Suprapubic skin (tissue), 4 donors: Measurements from ENCODE around the gene BMP2. TPM values are rescaled to one million over a fixed set of nuclear protein-coding genes. Genes with fewer than 3 reads are reported as not detected.

ENCODE experiments used
- DNase-seq, 2 donors: peaks; one replicate each; pipeline ENCODE4 v3.0.0-alpha.2; 2019; ENCODE audit warnings: low spot score in 2 of 2
- H3K27ac ChIP-seq: fragments of 200-600 bp; sonication (generic); one replicate; pipeline ENCODE4 v1.5.1; 2019
- H3K27me3 ChIP-seq: fragments of 200-600 bp; sonication (generic); one replicate; pipeline ENCODE4 v1.5.1; 2019
- H3K36me3 ChIP-seq: fragments of 200-600 bp; sonication (generic); one replicate; pipeline ENCODE4 v1.5.1; 2019
- H3K4me1 ChIP-seq: fragments of 200-600 bp; sonication (generic); one replicate; pipeline ENCODE4 v1.5.1; 2019
- H3K4me3 ChIP-seq: fragments of 200-600 bp; sonication (generic); one replicate; pipeline ENCODE4 v1.5.1; 2019; ENCODE audit warnings: mild to moderate bottlenecking
- H3K9me3 ChIP-seq: fragments of 200-600 bp; sonication (generic); one replicate; pipeline ENCODE4 v1.5.1; 2019
- EP300 ChIP-seq: sonication (generic); formaldehyde crosslinking; IDR thresholded peaks from one replicate; pipeline ENCODE4 v1.6.1; 2017; ENCODE audit warnings: antibody characterized with exemption
- POLR2A ChIP-seq, 2 donors: fragments of 450-650 bp; IDR thresholded peaks; one replicate each; pipeline ENCODE4 v1.6.1; 2017; ENCODE audit warnings: antibody characterized with exemption in 2 of 2, mild to moderate bottlenecking in 2 of 2, moderate library complexity in 2 of 2
- POLR2AphosphoS5 ChIP-seq, 3 donors: sonication (generic); formaldehyde crosslinking; IDR thresholded peaks; one replicate each; pipeline ENCODE4 v1.6.1; 2017; ENCODE audit warnings: antibody characterized with exemption in 3 of 3
- WGBS: methylation state at CpG from one replicate; pipeline ENCODE4 v1.1.5; 2018; 5-methylcytosine and 5-hydroxymethylcytosine counted together
- total RNA-seq, 4 donors: library from RNA; depleted of rRNA; stranded (reverse); fragments of >200 nt; gene quantifications; one replicate each; pipeline ENCODE4 v1.1.0, GENCODE V29; 2016
- TF ChIP-seq, protein P1 (sequence below), 2 donors: fragments of 200-600 bp in 1 of 2; fragments of 450-650 bp in 1 of 2; sonication (generic) in 1 of 2; IDR thresholded peaks; one replicate each; pipeline ENCODE4 v1.5.1; 2016 to 2019; ENCODE audit warnings: antibody characterized with exemption in 2 of 2, mild to moderate bottlenecking in 1 of 2, moderate library complexity in 1 of 2

Gene BMP2
- total RNA-seq, 4 donors from 2014 or later: 24.1 to 40.4 (median 29.4) TPM

DNA sequence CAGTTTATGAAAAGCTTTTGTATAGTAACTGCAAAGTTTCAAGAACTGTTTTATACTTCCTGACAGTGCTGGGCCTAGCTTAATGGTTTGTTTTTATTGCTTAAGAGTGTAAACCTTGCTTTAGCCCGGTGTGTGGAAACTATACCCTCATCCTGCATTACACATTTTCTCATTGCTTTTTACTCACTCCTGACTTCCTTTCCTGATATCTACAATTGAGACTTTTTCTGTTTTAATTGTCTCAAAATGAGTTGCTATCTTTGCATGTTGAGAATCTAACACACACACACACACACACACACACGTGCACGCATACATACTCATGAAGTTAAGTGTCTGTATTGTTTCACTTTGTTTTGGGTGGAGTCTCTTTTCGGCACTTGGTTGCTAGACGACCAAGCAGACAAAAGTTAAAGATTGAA is 16.7 kb downstream of the BMP2 start:
- TF ChIP-seq, protein P1, sequence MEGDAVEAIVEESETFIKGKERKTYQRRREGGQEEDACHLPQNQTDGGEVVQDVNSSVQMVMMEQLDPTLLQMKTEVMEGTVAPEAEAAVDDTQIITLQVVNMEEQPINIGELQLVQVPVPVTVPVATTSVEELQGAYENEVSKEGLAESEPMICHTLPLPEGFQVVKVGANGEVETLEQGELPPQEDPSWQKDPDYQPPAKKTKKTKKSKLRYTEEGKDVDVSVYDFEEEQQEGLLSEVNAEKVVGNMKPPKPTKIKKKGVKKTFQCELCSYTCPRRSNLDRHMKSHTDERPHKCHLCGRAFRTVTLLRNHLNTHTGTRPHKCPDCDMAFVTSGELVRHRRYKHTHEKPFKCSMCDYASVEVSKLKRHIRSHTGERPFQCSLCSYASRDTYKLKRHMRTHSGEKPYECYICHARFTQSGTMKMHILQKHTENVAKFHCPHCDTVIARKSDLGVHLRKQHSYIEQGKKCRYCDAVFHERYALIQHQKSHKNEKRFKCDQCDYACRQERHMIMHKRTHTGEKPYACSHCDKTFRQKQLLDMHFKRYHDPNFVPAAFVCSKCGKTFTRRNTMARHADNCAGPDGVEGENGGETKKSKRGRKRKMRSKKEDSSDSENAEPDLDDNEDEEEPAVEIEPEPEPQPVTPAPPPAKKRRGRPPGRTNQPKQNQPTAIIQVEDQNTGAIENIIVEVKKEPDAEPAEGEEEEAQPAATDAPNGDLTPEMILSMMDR (IDR thresholded peaks at IDR 0.05): no peak
- TF ChIP-seq POLR2AphosphoS5 (IDR thresholded peaks at IDR 0.05) (no peak), EP300 (no peak), POLR2A (IDR thresholded peaks at IDR 0.05) (no peak)
- Histone ChIP-seq H3K27me3 (no peaks in the 10 kb centered on the region), H3K9me3 (no peaks in the 10 kb centered on the region), H3K36me3 (no peaks in the 10 kb centered on the region), H3K4me3 (no peak overlapping the region), H3K4me1 (peaks cover 23% of the 10 kb centered on the region), H3K27ac (peak overlapping the region; percentile 6)
- DNase-seq: no peak
- 16% methylated on average over 5 of the region's 5 CpGs for WGBS

DNA sequence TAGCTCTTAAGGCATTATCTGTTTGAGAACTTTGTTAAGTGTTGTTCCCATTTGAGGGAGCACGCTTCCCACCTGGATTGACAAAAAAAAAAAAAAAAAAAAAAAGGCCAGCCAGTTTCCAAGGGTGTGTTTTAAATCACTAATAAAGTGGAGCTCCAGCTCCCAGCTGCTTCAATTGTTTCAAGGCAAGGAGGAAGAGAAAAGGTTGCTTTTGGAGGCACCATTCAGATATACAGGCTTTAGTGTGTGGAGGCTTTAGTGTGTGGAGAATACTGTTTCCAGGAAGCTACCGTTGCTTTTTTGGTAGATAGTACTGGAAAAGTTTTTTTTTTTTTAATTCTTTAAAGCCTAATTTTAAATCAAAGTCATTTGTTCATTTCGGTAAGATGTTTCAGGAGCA is 17.3 kb downstream of the BMP2 start:
- H3K4me3 ChIP-seq: no peak overlapping the region
- DNase-seq: no peak
- no peaks in the 10 kb centered on the region for H3K9me3 ChIP-seq
- H3K27ac ChIP-seq: peak overlapping the region; percentile 6
- no peaks in the 10 kb centered on the region for H3K27me3 ChIP-seq
- peaks cover 23% of the 10 kb centered on the region for H3K4me1 ChIP-seq
- H3K36me3 ChIP-seq: no peaks in the 10 kb centered on the region
- WGBS: 37% methylated on average over 3 of the region's 3 CpGs
- TF ChIP-seq POLR2A (IDR thresholded peaks at IDR 0.05): no peak
- TF ChIP-seq, protein P1 (IDR thresholded peaks at IDR 0.05): no peak
- no peak for TF ChIP-seq POLR2AphosphoS5 (IDR thresholded peaks at IDR 0.05)
- no peak for TF ChIP-seq EP300

DNA sequence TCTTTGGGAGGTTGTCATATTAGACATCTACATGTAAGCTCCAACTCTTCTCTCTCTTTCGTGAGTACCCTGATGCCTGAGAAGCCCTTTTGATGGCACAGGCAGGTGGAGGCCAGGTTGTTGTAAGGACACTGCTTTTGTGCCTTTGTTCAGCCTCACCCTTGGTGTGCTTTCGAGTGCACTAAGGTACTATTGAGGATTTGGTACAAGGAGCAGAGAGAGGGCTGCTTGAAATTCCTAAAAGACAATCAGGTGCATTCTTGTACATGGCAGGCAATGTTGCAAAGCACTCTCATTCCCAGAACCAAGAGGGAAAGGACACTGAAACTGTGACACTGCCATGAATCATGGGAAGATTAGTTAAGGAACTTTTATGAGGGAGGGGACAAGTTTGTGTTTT is 19.1 kb downstream of the BMP2 start:
- Histone ChIP-seq H3K27ac (no peak overlapping the region), H3K36me3 (no peaks in the 10 kb centered on the region), H3K9me3 (no peaks in the 10 kb centered on the region), H3K27me3 (no peaks in the 10 kb centered on the region), H3K4me1 (peaks cover 16% of the 10 kb centered on the region), H3K4me3 (no peak overlapping the region)
- TF ChIP-seq, protein P1 (IDR thresholded peaks at IDR 0.05): no peak
- no peak for TF ChIP-seq EP300
- no peak for TF ChIP-seq POLR2A (IDR thresholded peaks at IDR 0.05)
- no peak for TF ChIP-seq POLR2AphosphoS5 (IDR thresholded peaks at IDR 0.05)
- 80% methylated on average over 2 of the region's 2 CpGs for WGBS
- no peak for DNase-seq

DNA sequence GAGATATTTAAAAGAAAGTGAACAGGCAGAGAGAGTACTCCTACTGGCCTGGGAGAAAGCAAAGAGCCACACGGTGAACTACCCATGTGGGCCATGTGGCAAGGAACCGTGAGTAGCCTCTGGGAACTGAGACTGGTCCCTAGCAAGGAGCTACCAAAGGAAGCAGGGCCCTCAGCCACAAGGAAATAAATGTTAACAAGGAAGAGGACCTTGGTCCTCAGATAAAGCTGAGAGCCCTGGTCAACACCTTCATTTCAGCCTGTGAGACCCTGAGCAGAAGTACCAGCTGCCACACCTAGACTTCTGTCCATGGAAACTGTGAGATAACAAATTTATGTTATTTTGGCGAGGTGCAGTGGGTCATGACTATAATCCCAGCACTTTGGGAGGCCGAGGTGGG is 25.3 kb downstream of the BMP2 start:
- no peaks in the 10 kb centered on the region for H3K36me3 ChIP-seq
- H3K27me3 ChIP-seq: no peaks in the 10 kb centered on the region
- 100% methylated on average over 4 of the region's 4 CpGs for WGBS
- H3K27ac ChIP-seq: no peak overlapping the region
- TF ChIP-seq, protein P1 (IDR thresholded peaks at IDR 0.05): no peak
- TF ChIP-seq EP300 (no peak), POLR2A (IDR thresholded peaks at IDR 0.05) (no peak), POLR2AphosphoS5 (IDR thresholded peaks at IDR 0.05) (no peak)
- H3K9me3 ChIP-seq: no peaks in the 10 kb centered on the region
- DNase-seq: no peak
- no peak overlapping the region for H3K4me3 ChIP-seq
- H3K4me1 ChIP-seq: no peaks in the 10 kb centered on the region

DNA sequence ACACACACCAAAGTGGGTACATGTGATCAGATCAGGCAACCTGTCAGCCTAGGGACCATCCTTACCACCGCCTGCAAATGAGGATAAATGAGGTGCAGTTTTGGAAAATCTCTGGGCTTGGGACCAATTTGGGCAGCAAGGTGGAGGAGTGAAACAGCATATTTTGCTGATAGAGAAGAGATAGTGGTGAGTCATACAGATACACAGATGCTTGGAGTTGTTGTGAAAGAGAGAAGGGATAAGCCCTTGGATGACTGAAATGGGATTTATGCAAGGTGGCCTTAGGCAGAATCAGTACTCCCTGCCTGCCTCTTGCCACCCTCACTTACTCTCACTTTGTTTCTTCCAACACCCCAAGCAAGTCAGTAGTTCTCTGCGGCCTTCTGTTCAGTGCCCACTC is 34.7 kb downstream of the BMP2 start:
- H3K4me3 ChIP-seq: no peak overlapping the region
- H3K27me3 ChIP-seq: no peaks in the 10 kb centered on the region
- H3K27ac ChIP-seq: no peak overlapping the region
- H3K9me3 ChIP-seq: no peaks in the 10 kb centered on the region
- 54% methylated on average over 2 of the region's 2 CpGs for WGBS
- H3K36me3 ChIP-seq: no peaks in the 10 kb centered on the region
- H3K4me1 ChIP-seq: no peaks in the 10 kb centered on the region
- TF ChIP-seq POLR2A (IDR thresholded peaks at IDR 0.05): no peak
- no peak for TF ChIP-seq EP300
- TF ChIP-seq, protein P1 (IDR thresholded peaks at IDR 0.05): no peak
- TF ChIP-seq POLR2AphosphoS5 (IDR thresholded peaks at IDR 0.05): no peak
- DNase-seq: no peak
